GM21423 (cell line): ENCODE data around the gene CENPO.

ENCODE experiments used
- ATAC-seq: cut with Tn5 transposase; IDR thresholded peaks from one replicate; pipeline ENCODE4 v1.9.1; 2021; ENCODE audit warnings: mild to moderate bottlenecking, moderate library complexity; ENCODE audit not compliant: unreplicated experiment

The CENPO gene

GRCh38 chr2:24857746-24858145, 64.5 kb downstream of the CENPO start:
- no peak for ATAC-seq

GRCh38 chr2:24858996-24859395, 65.8 kb downstream of the CENPO start:
- no peak for ATAC-seq

- no peak for ATAC-seq
Observed at GRCh38 chr2:24859968-24860600, 66.9 kb downstream of the CENPO start.

GRCh38 chr2:24860631-24861030, 67.4 kb downstream of the CENPO start:
- no peak for ATAC-seq

- no peak for ATAC-seq
Observed at GRCh38 chr2:24861500-24861899, 68.3 kb downstream of the CENPO start.

GRCh38 chr2:24863641-24864040, 70.4 kb downstream of the CENPO start:
- ATAC-seq = no peak

GRCh38 chr2:24866946-24867345, 73.7 kb downstream of the CENPO start:
- no peak for ATAC-seq

GRCh38 chr2:24870440-24870839, 77.2 kb downstream of the CENPO start:
- ATAC-seq = no peak

GRCh38 chr2:24870891-24871705, 77.9 kb downstream of the CENPO start:
- ATAC-seq = no peak

GRCh38 chr2:24871852-24872333, 78.7 kb downstream of the CENPO start:
- no peak for ATAC-seq
